OCI-LY1 (cell line): ENCODE data around the gene PPP2R1B.

Experiments
- EZH2 ChIP-seq: fragments of 200-600 bp; sonication (generic), shearing (Covaris generic); IDR thresholded peaks from 2 replicates; pipeline ENCODE4 v1.8.0; 2017; ENCODE audit warnings: borderline replicate concordance, mixed run types, mild to moderate bottlenecking, antibody characterized with exemption, low read length, moderate library complexity, mixed read lengths
- TF ChIP-seq, protein P1 (sequence below): fragments of 200-600 bp; sonication (generic), shearing (Covaris generic); IDR thresholded peaks from 2 replicates; pipeline ENCODE4 v1.5.1; 2017; ENCODE audit warnings: mild to moderate bottlenecking, antibody characterized with exemption, low read length, moderate library complexity, mixed read lengths

GRCh38 chr11:111722501-111722900 is 43.7 kb downstream of the PPP2R1B start:
- TF ChIP-seq, protein P1, sequence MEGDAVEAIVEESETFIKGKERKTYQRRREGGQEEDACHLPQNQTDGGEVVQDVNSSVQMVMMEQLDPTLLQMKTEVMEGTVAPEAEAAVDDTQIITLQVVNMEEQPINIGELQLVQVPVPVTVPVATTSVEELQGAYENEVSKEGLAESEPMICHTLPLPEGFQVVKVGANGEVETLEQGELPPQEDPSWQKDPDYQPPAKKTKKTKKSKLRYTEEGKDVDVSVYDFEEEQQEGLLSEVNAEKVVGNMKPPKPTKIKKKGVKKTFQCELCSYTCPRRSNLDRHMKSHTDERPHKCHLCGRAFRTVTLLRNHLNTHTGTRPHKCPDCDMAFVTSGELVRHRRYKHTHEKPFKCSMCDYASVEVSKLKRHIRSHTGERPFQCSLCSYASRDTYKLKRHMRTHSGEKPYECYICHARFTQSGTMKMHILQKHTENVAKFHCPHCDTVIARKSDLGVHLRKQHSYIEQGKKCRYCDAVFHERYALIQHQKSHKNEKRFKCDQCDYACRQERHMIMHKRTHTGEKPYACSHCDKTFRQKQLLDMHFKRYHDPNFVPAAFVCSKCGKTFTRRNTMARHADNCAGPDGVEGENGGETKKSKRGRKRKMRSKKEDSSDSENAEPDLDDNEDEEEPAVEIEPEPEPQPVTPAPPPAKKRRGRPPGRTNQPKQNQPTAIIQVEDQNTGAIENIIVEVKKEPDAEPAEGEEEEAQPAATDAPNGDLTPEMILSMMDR = no peak
- TF ChIP-seq EZH2 = no peak
